Stimulated activated CD8-positive, alpha-beta memory T cell treated with anti-CD3 and anti-CD28 coated beads, Interleukin-2, amount 100 ng/mL, for 1 hour (primary cell): ENCODE results near the gene TK2.
"Not testable (repeated sequence)": the region's sequence is repeated elsewhere in the genome, so short reads cannot be mapped to it uniquely, and the experiment has no call there.

Source experiments
- DNase-seq, 2 donors: peaks; one replicate each; pipeline ENCODE4 v3.0.0-alpha.2; 2020; ENCODE audit warnings: low read depth in 2 of 2

The TK2 gene

DNA sequence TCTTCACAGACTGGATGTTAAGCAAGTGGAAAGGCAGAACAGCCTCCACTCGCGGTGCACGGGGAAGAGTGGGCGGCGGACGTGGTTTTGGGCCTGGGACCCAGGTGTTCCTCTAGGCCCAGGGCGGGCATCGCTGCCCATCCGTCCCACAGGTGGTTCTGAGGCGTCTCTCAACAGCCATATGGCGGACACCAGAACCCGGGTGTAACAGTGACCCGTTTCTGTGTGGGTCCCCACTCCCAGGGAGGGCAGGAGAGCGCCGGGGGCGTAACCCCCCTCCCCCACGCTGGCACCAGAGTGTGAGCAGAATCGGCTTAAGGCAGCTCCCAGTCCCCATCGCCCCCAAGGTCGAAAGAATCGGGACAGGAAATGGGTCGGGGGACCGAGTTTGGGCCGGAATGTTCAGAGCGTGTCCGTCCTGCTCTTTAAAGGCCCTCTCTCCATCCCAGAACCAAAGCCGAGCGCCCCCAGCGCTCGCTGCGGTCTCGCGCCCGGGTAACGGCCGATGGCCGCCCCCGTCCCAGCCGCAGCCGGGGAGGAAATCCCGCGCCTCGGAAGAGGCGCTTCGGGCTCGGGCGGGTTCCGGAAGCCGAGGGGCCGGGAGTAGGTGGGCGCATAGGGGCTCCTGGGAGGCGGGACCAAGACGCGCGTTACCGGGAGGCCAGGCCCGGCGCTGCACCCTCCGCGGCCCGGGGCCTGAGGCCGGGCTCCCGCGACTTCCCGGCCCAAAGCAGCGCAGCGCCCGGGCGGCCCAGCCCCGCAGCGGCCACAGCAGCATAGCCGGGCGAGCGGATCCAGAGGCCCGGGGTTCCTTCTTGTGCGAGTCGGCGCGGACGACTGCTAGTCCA, at the start of gene TK2:
Gene TK2 (minus strand): TSS at position 839 of the 848 bp plus-strand sequence. CDS start 61 bp downstream, at position 778.
- DNase-seq, result peak in 1 of 2 donors; percentile 9

GRCh38 chr16:66598111-66598510, 48.2 kb upstream of the TK2 start:
- no peak for DNase-seq

DNA sequence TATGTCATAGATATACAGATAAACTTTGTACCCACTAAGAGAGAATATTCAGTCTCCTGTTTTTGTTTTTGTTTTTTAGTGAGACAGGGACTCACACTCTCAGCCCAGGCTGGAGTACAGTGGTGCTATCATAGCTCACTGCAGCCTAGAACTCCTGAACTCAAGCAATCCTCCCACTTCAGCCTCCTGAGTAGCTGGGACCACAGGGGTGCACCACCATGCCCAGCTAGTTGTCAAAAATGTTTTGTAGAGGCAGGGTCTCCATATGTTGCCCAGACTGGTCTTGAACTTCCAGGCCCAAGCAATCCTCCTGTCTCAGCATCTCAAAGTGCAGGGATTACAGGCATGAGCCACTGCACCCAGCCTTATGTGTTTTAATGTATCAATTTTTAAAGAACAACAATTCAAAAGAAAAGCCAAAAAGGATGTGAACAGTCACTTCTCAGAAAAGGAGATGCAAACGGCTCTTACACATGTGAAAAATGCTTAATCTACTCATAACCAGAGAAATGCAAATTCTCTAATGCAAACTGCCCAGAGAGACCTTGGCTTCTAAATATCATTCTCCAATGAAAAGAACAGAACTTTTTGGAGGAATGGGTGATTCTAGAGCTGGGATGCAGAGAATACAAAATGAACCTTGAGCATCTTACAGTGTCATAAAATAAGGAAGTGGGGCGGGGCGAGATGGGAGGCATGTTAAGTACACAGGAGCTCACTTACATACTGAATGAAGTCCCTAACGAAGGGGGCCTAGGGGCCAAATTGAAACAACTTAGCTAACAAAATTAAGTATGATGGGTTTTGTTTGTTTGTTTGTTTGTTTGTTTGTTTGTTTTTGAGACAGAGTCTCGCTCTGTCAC, 47.3 kb upstream of the TK2 start:
- no peak for DNase-seq

GRCh38 chr16:66596559-66596958, 46.6 kb upstream of the TK2 start:
- DNase-seq, result not testable (repeated sequence)

- no peak for DNase-seq
Observed at GRCh38 chr16:66594739-66595138, 44.8 kb upstream of the TK2 start.

GRCh38 chr16:66592814-66593213, 42.9 kb upstream of the TK2 start:
- DNase-seq, result no peak

DNA sequence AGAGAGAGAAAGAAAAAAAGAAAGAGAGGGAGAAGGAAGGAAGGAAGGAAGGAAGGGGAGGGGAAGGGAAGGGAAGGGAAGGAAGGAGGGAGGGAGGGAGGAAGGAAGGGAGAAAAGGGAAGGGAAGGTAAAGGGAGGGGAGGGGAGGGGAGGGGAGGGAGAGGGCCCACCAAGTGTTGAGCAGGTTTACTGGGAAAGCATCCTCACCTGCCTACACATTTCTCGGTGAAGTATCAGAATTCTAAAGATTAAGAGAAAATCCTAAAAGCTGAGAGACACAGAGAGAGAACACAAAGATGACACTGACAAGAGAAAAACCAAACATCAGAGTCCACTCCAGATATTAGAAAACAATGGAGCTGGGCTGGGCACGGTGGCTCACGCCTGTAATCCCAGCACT, 42.3 kb upstream of the TK2 start:
- DNase-seq, result no peak

GRCh38 chr16:66591018-66591417, 41.1 kb upstream of the TK2 start:
- no peak for DNase-seq

DNA sequence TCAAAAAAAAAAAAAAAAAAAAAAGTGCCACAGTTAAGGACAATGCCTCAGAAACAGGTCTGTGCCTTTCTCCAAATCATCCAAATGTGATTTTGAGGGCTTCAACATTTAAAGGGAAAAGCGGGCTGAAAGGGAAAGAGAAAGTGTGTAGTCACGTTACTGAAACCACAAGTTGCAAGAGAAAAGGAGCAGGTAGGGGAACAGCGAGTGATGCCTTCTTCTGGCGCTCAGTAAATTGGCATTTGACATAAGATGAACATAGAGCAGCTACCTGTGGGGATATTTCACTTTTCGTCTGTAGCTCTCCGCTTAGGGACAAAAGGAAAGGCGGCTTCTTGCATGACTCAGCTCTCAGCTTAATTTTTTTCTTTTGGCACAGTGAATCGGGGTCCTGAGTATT, 40.4 kb upstream of the TK2 start:
- no peak for DNase-seq

DNA sequence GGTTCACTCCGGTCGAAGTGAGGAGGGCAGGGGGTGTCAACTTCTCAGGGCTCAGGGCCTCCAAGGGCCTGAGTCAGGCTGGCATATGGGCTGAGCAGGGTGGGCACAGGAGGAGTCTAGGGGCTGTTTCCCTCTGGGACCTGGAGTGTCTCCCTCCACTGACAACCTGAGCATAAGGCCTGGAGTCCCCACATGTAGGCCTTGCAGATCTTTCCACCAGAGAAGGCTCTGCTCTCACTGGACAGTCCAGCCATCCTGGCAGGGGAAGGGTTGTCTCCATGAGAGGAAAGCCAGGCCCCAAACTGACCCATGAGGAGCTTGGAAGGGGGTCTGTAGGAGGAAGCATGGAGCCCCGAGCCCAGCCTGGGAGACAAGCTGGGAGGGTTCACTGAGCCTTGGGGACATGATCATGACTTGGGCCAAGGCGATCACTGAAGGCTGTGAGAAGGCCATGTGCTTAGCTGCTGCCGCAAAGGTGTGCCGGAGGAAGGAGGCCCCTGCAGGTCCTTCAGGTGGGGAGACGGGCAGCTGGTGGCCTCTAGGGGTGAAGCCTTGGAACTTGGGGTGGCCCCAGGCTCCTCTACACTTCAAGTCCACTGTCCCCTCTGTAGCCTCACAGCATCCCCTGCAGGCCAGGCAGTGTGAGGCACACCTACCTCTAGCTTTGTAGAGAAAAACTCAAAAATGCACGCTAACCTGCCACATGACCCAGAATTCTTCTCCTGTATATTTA, 39.2 kb upstream of the TK2 start:
- peak in 1 of 2 donors; percentile 42 for DNase-seq

DNA sequence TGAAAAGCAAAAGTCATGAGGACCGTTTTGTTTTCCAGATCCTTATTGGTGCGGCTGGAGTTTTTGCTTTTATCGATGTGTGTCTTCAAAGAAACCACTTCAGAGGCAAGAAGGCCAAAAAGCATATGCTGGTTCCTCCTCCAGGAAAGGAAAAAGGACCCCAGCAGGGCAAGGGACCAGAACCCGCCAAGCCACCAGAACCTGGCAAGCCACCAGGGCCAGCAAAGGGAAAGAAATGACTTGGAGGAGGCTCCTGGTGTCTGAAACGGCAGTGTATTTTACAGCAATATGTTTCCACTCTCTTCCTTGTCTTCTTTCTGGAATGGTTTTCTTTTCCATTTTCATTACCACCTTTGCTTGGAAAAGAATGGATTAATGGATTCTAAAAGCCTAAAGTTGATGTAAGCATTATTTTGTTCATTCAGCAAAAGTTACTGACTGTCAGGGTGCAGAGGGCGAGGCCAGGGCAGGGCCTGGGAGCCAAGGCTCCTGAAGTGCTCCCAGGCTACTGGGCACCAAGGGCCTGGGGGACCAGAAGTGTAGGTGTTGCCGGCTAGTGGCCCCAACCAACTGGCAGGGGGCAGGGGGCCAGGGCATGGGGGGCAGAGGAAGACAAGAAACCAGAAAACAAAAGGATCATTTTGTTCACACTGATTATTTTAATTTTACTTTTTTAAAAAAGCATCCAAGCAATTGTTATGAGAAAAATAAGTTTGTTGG, 38.1 kb upstream of the TK2 start:
- no peak for DNase-seq

GRCh38 chr16:66585481-66586239, 35.7 kb upstream of the TK2 start:
- DNase-seq, result no peak

GRCh38 chr16:66581246-66581952, 31.5 kb upstream of the TK2 start:
- DNase-seq, result no peak

- DNase-seq, result no peak
Observed at GRCh38 chr16:66580605-66581209, 30.8 kb upstream of the TK2 start.

GRCh38 chr16:66578651-66579531, 29.0 kb upstream of the TK2 start, which contains the start of gene CMTM2:
Gene CMTM2, plus strand, starts transcription at chr16:66579463. Its CDS starts 145 bp downstream, at chr16:66579608.
- DNase-seq, result no peak

DNA sequence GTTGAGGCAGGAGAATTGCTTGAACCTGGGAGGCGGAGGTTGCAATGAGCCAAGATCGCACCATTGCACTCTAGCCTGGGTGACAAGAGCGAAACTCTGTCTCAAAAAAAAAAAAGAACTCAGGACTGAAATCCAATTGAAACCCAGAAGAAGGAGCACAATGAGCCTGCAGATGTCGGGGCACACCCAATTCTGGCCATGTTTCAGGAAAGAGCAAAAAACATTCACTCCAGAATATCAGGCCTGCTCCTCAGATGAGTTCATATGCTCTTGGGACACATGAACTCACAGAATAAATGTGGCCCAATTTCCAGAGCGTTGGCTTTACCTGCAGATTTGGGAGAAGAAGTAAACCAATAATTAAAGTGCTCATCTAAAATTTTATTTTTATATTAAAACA, 26.4 kb upstream of the TK2 start:
- DNase-seq, result no peak

DNA sequence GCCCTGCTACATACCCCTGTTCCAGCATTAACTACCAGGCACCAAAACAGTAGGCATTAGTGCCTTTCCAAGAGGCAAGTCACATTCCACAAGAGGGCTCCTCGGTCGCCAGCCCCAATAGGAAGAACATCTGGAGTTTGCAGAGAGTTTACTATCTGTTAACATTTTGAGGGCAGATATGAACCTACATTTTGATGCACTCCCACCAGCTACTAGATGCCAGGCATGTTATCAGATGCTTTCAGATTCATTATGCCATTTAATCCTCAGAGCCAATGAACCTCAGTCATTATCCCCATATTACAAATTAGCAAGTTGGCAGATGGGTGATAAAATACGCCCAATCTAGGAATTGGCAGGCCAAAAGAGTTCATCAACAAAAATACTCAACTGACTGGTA, 25.1 kb upstream of the TK2 start:
- DNase-seq, result no peak

- DNase-seq, result no peak
Observed at GRCh38 chr16:66574531-66574930, 24.6 kb upstream of the TK2 start.
